Lower leg skin (tissue), 4 donors: ENCODE data around the gene GAL. TPM values are rescaled to one million over a fixed set of nuclear protein-coding genes. Genes with fewer than 3 reads are reported as not detected.

Experiments
- DNase-seq, 2 donors: peaks; one replicate each; pipeline ENCODE4 v3.0.0-alpha.2; 2019; ENCODE audit warnings: low spot score in 2 of 2
- H3K4me3 ChIP-seq: fragments of 200-600 bp; sonication (generic); 2 replicates; pipeline ENCODE4 v1.5.1; 2017; ENCODE audit warnings: mild to moderate bottlenecking, low read depth; ENCODE audit not compliant: poor library complexity, severe bottlenecking
- CTCF ChIP-seq, 3 donors: fragments of 450-650 bp; IDR thresholded peaks; one replicate each; pipeline ENCODE4 v1.5.1; 2016; ENCODE audit warnings: antibody characterized with exemption in 3 of 3, mild to moderate bottlenecking in 3 of 3, moderate library complexity in 2 of 3
- POLR2A ChIP-seq, 2 donors: fragments of 450-650 bp; IDR thresholded peaks; one replicate each; pipeline ENCODE4 v1.6.1; 2016 to 2017; ENCODE audit warnings: antibody characterized with exemption in 2 of 2, mild to moderate bottlenecking in 1 of 2, moderate library complexity in 1 of 2
- WGBS, 2 donors: methylation state at CpG; one replicate each; pipeline ENCODE4 v1.1.5; 2018; 5-methylcytosine and 5-hydroxymethylcytosine counted together
- intact Hi-C: fragments of 100-400 bp; cut with DNase I; formaldehyde crosslinking; loops from one replicate; pipeline ENCODE4 v1.15.0; 2023; ENCODE audit warnings: low total_unique reads
- total RNA-seq, 4 donors: library from RNA; depleted of rRNA; stranded (reverse); fragments of >200 nt; gene quantifications; one replicate each; pipeline ENCODE4 v1.1.0, GENCODE V29; 2016

Gene GAL
- total RNA-seq, 4 donors from 2014 or later: 4.7 to 59.1 (median 20.9) TPM

- no peak overlapping the region for H3K4me3 ChIP-seq
- TF ChIP-seq POLR2A (IDR thresholded peaks at IDR 0.05) (no peak), CTCF (IDR thresholded peaks at IDR 0.05) (no peak)
- no peak for DNase-seq
- intact Hi-C loops: no loop called here
- WGBS, 2 donors: 72 to 91% methylated on average over 23 to 24 of the region's 24 CpGs
Measured at GRCh38 chr11:68653486-68654430, 30.6 kb upstream of the GAL start.

GRCh38 chr11:68654978-68655377 lies 29.4 kb upstream of the GAL start:
- H3K4me3 ChIP-seq: no peak overlapping the region
- TF ChIP-seq POLR2A (IDR thresholded peaks at IDR 0.05): no peak
- no peak for TF ChIP-seq CTCF (IDR thresholded peaks at IDR 0.05)
- DNase-seq: no peak
- WGBS, 2 donors: 93 to 95% methylated on average over 8 of the region's 8 CpGs
- intact Hi-C loops: no loop called here

GRCh38 chr11:68655406-68655805 lies 28.9 kb upstream of the GAL start:
- no peak overlapping the region for H3K4me3 ChIP-seq
- 81 to 87% methylated on average over 7 of the region's 7 CpGs for WGBS, 2 donors
- TF ChIP-seq CTCF (IDR thresholded peaks at IDR 0.05): no peak
- intact Hi-C loops: no loop called here
- no peak for DNase-seq

GRCh38 chr11:68655806-68656205 lies 28.5 kb upstream of the GAL start:
- no peak for TF ChIP-seq CTCF (IDR thresholded peaks at IDR 0.05)
- no peak for TF ChIP-seq POLR2A (IDR thresholded peaks at IDR 0.05)
- 85 to 88% methylated on average over 8 of the region's 8 CpGs for WGBS, 2 donors
- H3K4me3 ChIP-seq: no peak overlapping the region
- DNase-seq: no peak
- intact Hi-C loops: no loop called here

GRCh38 chr11:68657021-68657780 lies 27.1 kb upstream of the GAL start:
- 90 to 97% methylated on average over 7 to 8 of the region's 11 CpGs for WGBS, 2 donors
- DNase-seq: no peak
- TF ChIP-seq POLR2A (IDR thresholded peaks at IDR 0.05): no peak
- no peak for TF ChIP-seq CTCF (IDR thresholded peaks at IDR 0.05)
- intact Hi-C loops: no loop called here
- H3K4me3 ChIP-seq: no peak overlapping the region
